Upper lobe of left lung (tissue), 6 donors: ENCODE data around the gene SCAMP2. TPM values are rescaled to one million over a fixed set of nuclear protein-coding genes. Genes with fewer than 3 reads are reported as not detected.
"Not testable (repeated sequence)": the region's sequence is repeated elsewhere in the genome, so short reads cannot be mapped to it uniquely, and the experiment has no call there.

Experiments
- ATAC-seq, 2 donors: fragments of 200-7000 bp; cut with Tn5 transposase; one replicate each; pipeline ENCODE4 v1.9.1; 2022; ENCODE audit warnings: mild to moderate bottlenecking in 2 of 2, moderate library complexity in 2 of 2; ENCODE audit not compliant: low FRiP score in 2 of 2
- DNase-seq, 2 donors: peaks; one replicate each; pipeline ENCODE4 v3.0.0-alpha.2; 2019 to 2020
- H3K27ac ChIP-seq, 4 donors: fragments of 200-600 bp; sonication (generic); one replicate each; pipeline ENCODE4 v1.5.1; 2016 to 2019
- H3K27me3 ChIP-seq, 4 donors: fragments of 200-600 bp; sonication (generic); one replicate each; pipeline ENCODE4 v1.5.1; 2017 to 2019
- H3K36me3 ChIP-seq, 4 donors: fragments of 200-600 bp; sonication (generic); one replicate each; pipeline ENCODE4 v1.5.1; 2016 to 2019
- H3K4me1 ChIP-seq, 4 donors: fragments of 200-600 bp; sonication (generic); one replicate each; pipeline ENCODE4 v1.5.1; 2018 to 2019
- H3K4me3 ChIP-seq, 4 donors: fragments of 200-600 bp; sonication (generic); one replicate each; pipeline ENCODE4 v1.5.1; 2017 to 2019; ENCODE audit warnings: mild to moderate bottlenecking in 2 of 4, moderate library complexity in 1 of 4
- H3K9me3 ChIP-seq, 4 donors: fragments of 200-600 bp; sonication (generic); one replicate each; pipeline ENCODE4 v1.5.1; 2018 to 2019
- CTCF ChIP-seq, 6 experiments: fragments of 450-650 bp in 4 of 6; fragments of 200-600 bp in 2 of 6; sonication (generic) in 2 of 6; IDR thresholded peaks; one replicate each; pipeline ENCODE4 v1.5.1; 2016 to 2019; ENCODE audit warnings: antibody characterized with exemption in 6 of 6
- EP300 ChIP-seq, 4 donors: sonication (generic); formaldehyde crosslinking; IDR thresholded peaks; one replicate each; pipeline ENCODE4 v1.5.1; 2017; ENCODE audit warnings: antibody characterized with exemption in 4 of 4, control low read depth in 2 of 4
- POLR2A ChIP-seq, 4 donors: fragments of 450-650 bp; IDR thresholded peaks; one replicate each; pipeline ENCODE4 v1.5.1; 2016 to 2017; ENCODE audit warnings: antibody characterized with exemption in 4 of 4, mild to moderate bottlenecking in 2 of 4
- POLR2AphosphoS5 ChIP-seq, 2 donors: sonication (generic); formaldehyde crosslinking; IDR thresholded peaks; one replicate each; pipeline ENCODE4 v1.5.1; 2017; ENCODE audit warnings: antibody characterized with exemption in 2 of 2
- WGBS, 2 donors: methylation state at CpG; one replicate each; pipeline ENCODE4 v1.1.5; 2017 to 2018; 5-methylcytosine and 5-hydroxymethylcytosine counted together
- total RNA-seq, 6 donors: library from RNA; depleted of rRNA in 4 of 6; stranded (reverse); fragments of >200 nt in 4 of 6; gene quantifications; one replicate each; pipeline versions ENCODE4 v1.1.0 to v1.2.1, GENCODE V29; 2016 to 2021
- donor health status: DM: no; HTN: no; CAD: no; lungs with moderate emphysema.
- donor health status: DM: no; HTN: yes; CAD: no; lungs with severe emphysema.

The SCAMP2 gene
- 100 to 1,000 TPM in 5 of 6 donors, 10 to 100 TPM in 1; 82.8 to 155 (median 130) TPM for total RNA-seq

- TF ChIP-seq CTCF (IDR thresholded peaks at IDR 0.05) (peak in 1 of 6 experiments; percentile 25), POLR2AphosphoS5 (IDR thresholded peaks at IDR 0.05) (peak; percentile 89 to 91), EP300 (IDR thresholded peaks at IDR 0.05) (peak in 1 of 4 donors; percentile 27), POLR2A (IDR thresholded peaks at IDR 0.05) (peak; percentile 44 to 95 (median 85))
- Histone ChIP-seq H3K36me3 (peaks cover 0 to 2% (median 0%) of the 10 kb centered on the region in 4 donors), H3K4me1 (peaks cover 44 to 53% (median 49%) of the 10 kb centered on the region in 4 donors), H3K27ac (peak within 1 kb of the TSS; percentile 91 to 98 (median 94)), H3K9me3 (no peaks in the 10 kb centered on the region), H3K4me3 (peak within 1 kb of the TSS; percentile 62 to 74 (median 72)), H3K27me3 (no peaks in the 10 kb centered on the region)
- ATAC-seq (peak; percentile 95 to 97), DNase-seq (peak; percentile 96 to 98)
- WGBS, 2 donors, result 0 to 1% methylated on average over 17 to 29 of the region's 52 CpGs
These were observed at the start of gene SCAMP2 for GRCh38 chr15:74873036-74873755. SCAMP2 (minus strand) TSS chr15:74873365; CDS start chr15:74873255, 110 bp downstream.

- DNase-seq (no peak), ATAC-seq (no peak)
- Histone ChIP-seq H3K9me3 (no peaks in the 10 kb centered on the region), H3K4me3 (no peak overlapping the region), H3K36me3 (peaks cover 10 to 99% (median 86%) of the 10 kb centered on the region in 4 donors), H3K27ac (peak overlapping the region in 2 of 4 donors; percentile 17 to 33), H3K4me1 (peaks cover 0 to 12% (median 2%) of the 10 kb centered on the region in 4 donors), H3K27me3 (no peaks in the 10 kb centered on the region)
- WGBS, 2 donors, result 61 to 62% methylated on average over 8 of the region's 8 CpGs
- no peak for TF ChIP-seq EP300 (IDR thresholded peaks at IDR 0.05)
- no peak for TF ChIP-seq CTCF (IDR thresholded peaks at IDR 0.05)
- no peak for TF ChIP-seq POLR2AphosphoS5 (IDR thresholded peaks at IDR 0.05)
- no peak for TF ChIP-seq POLR2A (IDR thresholded peaks at IDR 0.05)
These were observed 47.3 kb upstream of the SCAMP2 start for GRCh38 chr15:74920456-74920855.

- Histone ChIP-seq H3K27ac (no peak overlapping the region), H3K9me3 (no peaks in the 10 kb centered on the region), H3K4me3 (no peak overlapping the region), H3K4me1 (peaks cover 0 to 12% (median 2%) of the 10 kb centered on the region in 4 donors), H3K36me3 (peaks cover 7 to 92% (median 83%) of the 10 kb centered on the region in 4 donors), H3K27me3 (no peaks in the 10 kb centered on the region)
- ATAC-seq (no peak), DNase-seq (no peak)
- 90 to 93% methylated on average over 6 of the region's 6 CpGs for WGBS, 2 donors
- TF ChIP-seq CTCF (IDR thresholded peaks at IDR 0.05) (no peak), POLR2A (IDR thresholded peaks at IDR 0.05) (no peak), EP300 (IDR thresholded peaks at IDR 0.05) (no peak)
These were observed 44.5 kb upstream of the SCAMP2 start for GRCh38 chr15:74917676-74918075.

- not testable (repeated sequence) for DNase-seq, H3K27me3 ChIP-seq, H3K4me1 ChIP-seq, H3K27ac ChIP-seq, H3K4me3 ChIP-seq, H3K9me3 ChIP-seq, ATAC-seq
- WGBS, 2 donors, result 97 to 99% methylated on average over 8 of the region's 8 CpGs
- H3K36me3 ChIP-seq, result peaks cover 2 to 71% (median 60%) of the 10 kb centered on the region in 4 donors
These were observed 40.6 kb upstream of the SCAMP2 start for GRCh38 chr15:74913799-74914198.

- Histone ChIP-seq H3K4me3 (no peak overlapping the region), H3K9me3 (no peaks in the 10 kb centered on the region), H3K27ac (no peak overlapping the region), H3K4me1 (no peaks in the 10 kb centered on the region), H3K27me3 (no peaks in the 10 kb centered on the region), H3K36me3 (peaks cover 2 to 63% (median 54%) of the 10 kb centered on the region in 4 donors)
- TF ChIP-seq CTCF (IDR thresholded peaks at IDR 0.05) (no peak), POLR2A (IDR thresholded peaks at IDR 0.05) (no peak), EP300 (IDR thresholded peaks at IDR 0.05) (no peak), POLR2AphosphoS5 (IDR thresholded peaks at IDR 0.05) (no peak)
- WGBS, 2 donors, result 91 to 93% methylated on average over 9 of the region's 9 CpGs
- ATAC-seq, result no peak
- DNase-seq, result no peak
These were observed 39.9 kb upstream of the SCAMP2 start for GRCh38 chr15:74913041-74913440.
